Caco-2 (cell line): ENCODE data around the gene PSMD1. TPM values are rescaled to one million over a fixed set of nuclear protein-coding genes. Genes with fewer than 3 reads are reported as not detected.

Source experiments
- BruUV-seq: library from RNA; stranded (reverse); fragments of 400-500 nt; replicated peaks from 2 replicates; lab custom pipeline; 2021; lab: Mats Ljungman, UMichigan
- CTCF ChIA-PET: fragments of 300-600 bp; sonication (Branson Sonifier 250); formaldehyde crosslinking; loops from one replicate; lab custom pipeline; 2022; ENCODE audit warnings: antibody characterized with exemption; lab: Charles Lee
- POLR2A ChIA-PET: fragments of 300-600 bp; sonication (Branson Sonifier 250); formaldehyde crosslinking; loops from one replicate; lab custom pipeline; 2022; ENCODE audit warnings: antibody characterized with exemption; lab: Charles Lee
- DNase-seq, 2 experiments: peaks; one replicate each; pipeline versions ENCODE4 v3.0.0 to v3.0.0-alpha.2; 2020 to 2022
- H3K27me3 ChIP-seq: replicated peaks from 2 replicates; pipeline ENCODE4 v1.6.0; 2011; ENCODE audit warnings: low read length; ENCODE audit not compliant: control insufficient read depth, insufficient read depth
- H3K36me3 ChIP-seq: 2 replicates; pipeline ENCODE4 v1.5.1; 2011; ENCODE audit warnings: low read length; ENCODE audit not compliant: control insufficient read depth, insufficient read depth
- H3K4me1 ChIP-seq: fragments of 250-450 bp; sonication (Bioruptor Pico); 2 replicates; pipeline ENCODE4 v1.5.1; 2020; ENCODE audit warnings: mild to moderate bottlenecking
- H3K4me3 ChIP-seq: 2 replicates; pipeline ENCODE4 v1.5.1; 2011; ENCODE audit warnings: low read depth, mild to moderate bottlenecking, control low read depth, low read length
- H3K9me3 ChIP-seq: fragments of 250-450 bp; sonication (Bioruptor Pico); 2 replicates; pipeline ENCODE4 v1.5.1; 2020; ENCODE audit warnings: mild to moderate bottlenecking, moderate library complexity
- H3K27ac Mint-ChIP-seq: one replicate; pipeline ENCODE4 v1.8.0; 2022; ENCODE audit warnings: mixed read lengths; ENCODE audit not compliant: unreplicated experiment
- H3K27me3 Mint-ChIP-seq: one replicate; pipeline ENCODE4 v1.8.0; 2022; ENCODE audit warnings: mixed read lengths; ENCODE audit not compliant: insufficient read depth, unreplicated experiment
- H3K36me3 Mint-ChIP-seq: one replicate; pipeline ENCODE4 v1.8.0; 2022; ENCODE audit warnings: mild to moderate bottlenecking, mixed read lengths; ENCODE audit not compliant: insufficient read depth, unreplicated experiment
- H3K4me1 Mint-ChIP-seq: one replicate; pipeline ENCODE4 v1.8.0; 2022; ENCODE audit warnings: low read depth, mixed read lengths; ENCODE audit not compliant: unreplicated experiment
- H3K4me3 Mint-ChIP-seq: one replicate; pipeline ENCODE4 v1.8.0; 2022; ENCODE audit warnings: mild to moderate bottlenecking, moderate library complexity, mixed read lengths; ENCODE audit not compliant: unreplicated experiment
- H3K9me3 Mint-ChIP-seq: one replicate; pipeline ENCODE4 v1.8.0; 2022; ENCODE audit warnings: mixed read lengths; ENCODE audit not compliant: unreplicated experiment
- CTCF ChIP-seq, 2 experiments: fragments of 200-600 bp in 1 of 2; IDR thresholded peaks; 1 replicate in 1 of 2; 2 replicates in 1 of 2; pipeline versions ENCODE4 v1.5.1 to v1.8.0; 2011 to 2022; ENCODE audit warnings: antibody characterized with exemption in 1 of 2, control low read depth in 1 of 2, inconsistent platforms in 1 of 2, low read depth in 1 of 2, low read length in 1 of 2, mild to moderate bottlenecking in 1 of 2, moderate library complexity in 1 of 2; ENCODE audit not compliant: insufficient read depth in 1 of 2, severe bottlenecking in 1 of 2, unreplicated experiment in 1 of 2
- intact Hi-C: fragments of 100-400 bp; cut with micrococcal nuclease; formaldehyde crosslinking; loops from one replicate; pipeline ENCODE4 v1.10.0; 2022; ENCODE audit not compliant: unreplicated experiment
- total RNA-seq: library from RNA; stranded (reverse); gene quantifications from 2 replicates; pipeline ENCODE4 v1.2.3, GENCODE V29; 2022

PSMD1 gene
- total RNA-seq, 1 experiment from 2014 or later, result 126 TPM

GRCh38 chr2:231038483-231039293 lies 18.0 kb upstream of the PSMD1 start:
- intact Hi-C loops, result no loop called here
- Mint-ChIP-seq H3K36me3 (peaks cover 48% of the 10 kb centered on the region), H3K27ac (no peak overlapping the region), H3K9me3 (no peaks in the 10 kb centered on the region), H3K4me3 (peak overlapping the region; percentile 91), H3K4me1 (peaks cover 27% of the 10 kb centered on the region), H3K27me3 (no peaks in the 10 kb centered on the region)
- Histone ChIP-seq H3K4me3 (peak overlapping the region; percentile 86), H3K9me3 (no peaks in the 10 kb centered on the region), H3K36me3 (peaks cover 6% of the 10 kb centered on the region), H3K27me3 (no peaks in the 10 kb centered on the region), H3K4me1 (peaks cover 44% of the 10 kb centered on the region)
- no peak for DNase-seq
- ChIA-PET CTCF (interaction anchor here (1.7 kb wide), 1 partner anchor 12 kb away, joined by 6 read pairs; no protein-coding TSS in a partner anchor), POLR2A (interaction anchor here (1.4 kb wide), 1 partner anchor 31 kb away, joined by 3 read pairs; no protein-coding TSS in a partner anchor)
- TF ChIP-seq CTCF (IDR thresholded peaks at IDR 0.05; ENCODE audit: insufficient read depth in 1 of 2, low read depth in 1 of 2, low read length in 1 of 2, severe bottlenecking in 1 of 2, unreplicated experiment in 1 of 2), result no peak
- no TSS peak for BruUV-seq

- DNase-seq, result no peak
- intact Hi-C loops, result no loop called here
- Mint-ChIP-seq H3K4me1 (peaks cover 25% of the 10 kb centered on the region), H3K9me3 (no peaks in the 10 kb centered on the region), H3K4me3 (peak overlapping the region; percentile 91), H3K27me3 (no peaks in the 10 kb centered on the region), H3K27ac (no peak overlapping the region), H3K36me3 (peaks cover 51% of the 10 kb centered on the region)
- no peaks in the 10 kb centered on the region for H3K27me3 ChIP-seq
- peak overlapping the region; percentile 32 for H3K4me3 ChIP-seq
- TF ChIP-seq CTCF (IDR thresholded peaks at IDR 0.05; ENCODE audit: insufficient read depth in 1 of 2, low read depth in 1 of 2, low read length in 1 of 2, severe bottlenecking in 1 of 2, unreplicated experiment in 1 of 2), result no peak
- ChIA-PET POLR2A (no interaction called here), CTCF (interaction anchor here (1.7 kb wide), 1 partner anchor 11 kb away, joined by 6 read pairs; no protein-coding TSS in a partner anchor)
- peaks cover 6% of the 10 kb centered on the region for H3K36me3 ChIP-seq
- no TSS peak for BruUV-seq
- H3K9me3 ChIP-seq, result no peaks in the 10 kb centered on the region
- peaks cover 41% of the 10 kb centered on the region for H3K4me1 ChIP-seq
Measured at GRCh38 chr2:231039294-231039664, 17.4 kb upstream of the PSMD1 start.

- intact Hi-C loops, result no loop called here
- Histone ChIP-seq H3K27me3 (no peaks in the 10 kb centered on the region), H3K4me1 (peaks cover 35% of the 10 kb centered on the region), H3K9me3 (no peaks in the 10 kb centered on the region), H3K4me3 (peak overlapping the region; percentile 7; the same call in 1 of the 2 replicates), H3K36me3 (peaks cover 6% of the 10 kb centered on the region)
- ChIA-PET POLR2A (no interaction called here), CTCF (interaction anchor here (1.7 kb wide), 1 partner anchor 11 kb away, joined by 6 read pairs; no protein-coding TSS in a partner anchor)
- no peak for DNase-seq
- Mint-ChIP-seq H3K27ac (peak overlapping the region; percentile 42), H3K27me3 (no peaks in the 10 kb centered on the region), H3K36me3 (peaks cover 51% of the 10 kb centered on the region), H3K4me3 (peak overlapping the region; percentile 91), H3K4me1 (peaks cover 25% of the 10 kb centered on the region), H3K9me3 (no peaks in the 10 kb centered on the region)
- BruUV-seq, result no TSS peak
- no peak for TF ChIP-seq CTCF (IDR thresholded peaks at IDR 0.05; ENCODE audit: insufficient read depth in 1 of 2, low read depth in 1 of 2, low read length in 1 of 2, severe bottlenecking in 1 of 2, unreplicated experiment in 1 of 2)
Measured at GRCh38 chr2:231039821-231040364, 16.8 kb upstream of the PSMD1 start.
